Loucy (cell line): ENCODE results near the gene RTL10.
"Not testable (repeated sequence)": the region's sequence is repeated elsewhere in the genome, so short reads cannot be mapped to it uniquely, and the experiment has no call there.

Experiments
- H2AFZ ChIP-seq: fragments of 200-600 bp; sonication (generic); 2 replicates; pipeline ENCODE4 v1.6.0; 2016; ENCODE audit warnings: antibody characterized with exemption, mild to moderate bottlenecking, low read length, moderate library complexity
- H3F3A ChIP-seq: fragments of 200-600 bp; 2 replicates; pipeline ENCODE4 v1.6.0; 2016; ENCODE audit warnings: antibody characterized with exemption, low read depth, mild to moderate bottlenecking
- H3K27me3 ChIP-seq: fragments of 200-600 bp; sonication (generic); 2 replicates; pipeline ENCODE4 v1.6.1; 2014; ENCODE audit warnings: low read length, mild to moderate bottlenecking; ENCODE audit not compliant: insufficient read depth, poor library complexity, severe bottlenecking
- H3K36me3 ChIP-seq: fragments of 200-600 bp; sonication (generic); 2 replicates; pipeline ENCODE4 v1.6.1; 2016; ENCODE audit warnings: low read length; ENCODE audit not compliant: insufficient read depth
- H3K4me1 ChIP-seq: fragments of 200-600 bp; sonication (generic); 2 replicates; pipeline ENCODE4 v1.5.1; 2014; ENCODE audit warnings: low read length, mild to moderate bottlenecking; ENCODE audit not compliant: insufficient read depth, poor library complexity, severe bottlenecking
- H3K4me2 ChIP-seq: fragments of 200-600 bp; sonication (generic); 2 replicates; pipeline ENCODE4 v1.6.0; 2014; ENCODE audit warnings: antibody characterized with exemption, low read length, low read depth, mild to moderate bottlenecking; ENCODE audit not compliant: poor library complexity, severe bottlenecking
- H3K4me3 ChIP-seq: fragments of 200-600 bp; sonication (generic); 2 replicates; pipeline ENCODE4 v1.5.1; 2014; ENCODE audit warnings: low read length, mild to moderate bottlenecking, mixed read lengths; ENCODE audit not compliant: poor library complexity, severe bottlenecking
- H3K79me2 ChIP-seq: fragments of 200-600 bp; sonication (generic); 2 replicates; pipeline ENCODE4 v1.6.1; 2014; ENCODE audit warnings: low read length; ENCODE audit not compliant: insufficient read depth
- H3K9ac ChIP-seq: fragments of 200-600 bp; sonication (generic); 2 replicates; pipeline ENCODE4 v1.6.0; 2014; ENCODE audit warnings: mild to moderate bottlenecking, low read depth, low read length, moderate library complexity; ENCODE audit not compliant: poor library complexity, severe bottlenecking
- H3K9me2 ChIP-seq: fragments of 200-600 bp; sonication (generic); replicated peaks from 2 replicates; pipeline ENCODE4 v1.6.1; 2016; ENCODE audit warnings: low read depth, low read length, mixed read lengths
- H3K9me3 ChIP-seq: fragments of 200-600 bp; sonication (generic); 2 replicates; pipeline ENCODE4 v1.6.1; 2014; ENCODE audit warnings: mild to moderate bottlenecking, antibody characterized with exemption, low read length, low read depth; ENCODE audit not compliant: insufficient read depth
- H4K20me1 ChIP-seq: fragments of 200-600 bp; sonication (generic); 2 replicates; pipeline ENCODE4 v1.6.0; 2014; ENCODE audit warnings: antibody characterized with exemption, low read length, mild to moderate bottlenecking; ENCODE audit not compliant: insufficient read depth, poor library complexity, severe bottlenecking
- CTCF ChIP-seq: fragments of 200-600 bp; sonication (generic); conservative IDR thresholded peaks from 2 replicates; pipeline ENCODE4 v1.5.1; 2014; ENCODE audit warnings: mild to moderate bottlenecking, antibody characterized with exemption, low read length
- EZH2phosphoT487 ChIP-seq: fragments of 200-600 bp; IDR thresholded peaks from 2 replicates; pipeline ENCODE4 v1.6.1; 2018; ENCODE audit warnings: antibody characterized with exemption, mild to moderate bottlenecking, moderate library complexity, borderline replicate concordance

The RTL10 gene

DNA sequence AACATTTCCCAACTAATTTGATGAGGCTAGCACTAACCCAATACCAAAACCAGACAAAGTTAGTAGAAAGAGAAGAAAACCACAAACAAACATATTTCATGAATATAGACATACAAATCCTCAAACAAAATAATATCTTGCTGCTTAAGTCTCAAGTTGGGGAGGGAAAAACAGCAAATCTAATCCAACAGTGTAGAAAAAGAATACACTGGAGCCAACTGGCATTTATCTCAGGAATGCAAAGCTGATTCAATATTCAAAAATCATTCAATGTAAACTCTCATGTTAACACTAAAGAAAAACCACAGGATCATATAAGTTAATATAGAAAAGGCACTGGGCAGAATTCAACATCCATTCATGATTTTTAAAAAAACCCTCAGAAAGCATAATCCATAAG lies 18.2 kb downstream of the RTL10 start:
- H3K9ac ChIP-seq = no peak overlapping the region
- H3K9me3 ChIP-seq = no peaks in the 10 kb centered on the region
- TF ChIP-seq CTCF (no peak), EZH2phosphoT487 (no peak)
- no peaks in the 10 kb centered on the region for H3F3A ChIP-seq
- H3K4me2 ChIP-seq = no peak overlapping the region
- H2AFZ ChIP-seq = no peak overlapping the region
- no peak overlapping the region for H3K4me3 ChIP-seq
- no peaks in the 10 kb centered on the region for H3K27me3 ChIP-seq
- no peaks in the 10 kb centered on the region for H3K9me2 ChIP-seq
- peaks cover 4% of the 10 kb centered on the region for H3K4me1 ChIP-seq
- no peaks in the 10 kb centered on the region for H4K20me1 ChIP-seq
- H3K79me2 ChIP-seq = no peaks in the 10 kb centered on the region
- H3K36me3 ChIP-seq = no peaks in the 10 kb centered on the region

DNA sequence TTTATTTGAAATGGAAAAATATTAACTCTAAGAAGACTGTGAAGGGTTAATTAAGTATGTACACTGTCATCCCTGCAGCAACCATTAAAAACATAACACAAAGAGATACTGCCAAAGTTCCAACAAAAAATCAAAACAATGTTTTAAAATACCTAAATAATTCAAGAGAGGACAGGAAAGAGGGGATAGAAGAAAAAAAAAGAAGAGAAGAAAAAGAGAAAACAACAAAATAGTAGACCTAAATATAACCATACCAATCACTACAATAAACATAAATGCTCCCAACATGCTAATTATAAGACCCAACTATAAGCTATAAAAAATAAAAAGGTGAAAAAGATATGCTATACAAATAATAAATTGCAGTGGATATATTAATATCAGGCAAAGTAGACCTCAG lies 20.1 kb downstream of the RTL10 start:
- no peaks in the 10 kb centered on the region for H3K27me3 ChIP-seq
- no peak overlapping the region for H3K4me3 ChIP-seq
- no peak overlapping the region for H3K4me2 ChIP-seq
- no peak for TF ChIP-seq CTCF
- no peak for TF ChIP-seq EZH2phosphoT487
- no peaks in the 10 kb centered on the region for H3K79me2 ChIP-seq
- H3K4me1 ChIP-seq = peaks cover 4% of the 10 kb centered on the region
- no peak overlapping the region for H3K9ac ChIP-seq
- H3F3A ChIP-seq = no peaks in the 10 kb centered on the region
- H4K20me1 ChIP-seq = no peaks in the 10 kb centered on the region
- no peaks in the 10 kb centered on the region for H3K9me2 ChIP-seq
- H2AFZ ChIP-seq = no peak overlapping the region
- H3K9me3 ChIP-seq = no peaks in the 10 kb centered on the region
- H3K36me3 ChIP-seq = no peaks in the 10 kb centered on the region

- H2AFZ ChIP-seq, H3K9me2 ChIP-seq, H3K79me2 ChIP-seq, H3K4me3 ChIP-seq, H3F3A ChIP-seq, H3K27me3 ChIP-seq, H3K36me3 ChIP-seq, H4K20me1 ChIP-seq, H3K9me3 ChIP-seq, H3K4me2 ChIP-seq, H3K4me1 ChIP-seq, H3K9ac ChIP-seq: not testable (repeated sequence)
Measured at GRCh38 chr22:19833327-19833726, 21.3 kb downstream of the RTL10 start.

GRCh38 chr22:19832476-19833108 lies 22.1 kb downstream of the RTL10 start:
- Histone ChIP-seq H3K4me2 (no peak overlapping the region), H4K20me1 (no peaks in the 10 kb centered on the region), H3K9ac (no peak overlapping the region), H3K27me3 (no peaks in the 10 kb centered on the region), H3K9me3 (no peaks in the 10 kb centered on the region), H3K4me1 (peaks cover 4% of the 10 kb centered on the region), H3K79me2 (no peaks in the 10 kb centered on the region), H3F3A (no peaks in the 10 kb centered on the region), H3K4me3 (no peak overlapping the region), H2AFZ (no peak overlapping the region), H3K9me2 (no peaks in the 10 kb centered on the region), H3K36me3 (no peaks in the 10 kb centered on the region)
- 0 out of 2 replicates have a peak, but pooled peaks have one; percentile 17 for TF ChIP-seq CTCF
- TF ChIP-seq EZH2phosphoT487 = no peak

DNA sequence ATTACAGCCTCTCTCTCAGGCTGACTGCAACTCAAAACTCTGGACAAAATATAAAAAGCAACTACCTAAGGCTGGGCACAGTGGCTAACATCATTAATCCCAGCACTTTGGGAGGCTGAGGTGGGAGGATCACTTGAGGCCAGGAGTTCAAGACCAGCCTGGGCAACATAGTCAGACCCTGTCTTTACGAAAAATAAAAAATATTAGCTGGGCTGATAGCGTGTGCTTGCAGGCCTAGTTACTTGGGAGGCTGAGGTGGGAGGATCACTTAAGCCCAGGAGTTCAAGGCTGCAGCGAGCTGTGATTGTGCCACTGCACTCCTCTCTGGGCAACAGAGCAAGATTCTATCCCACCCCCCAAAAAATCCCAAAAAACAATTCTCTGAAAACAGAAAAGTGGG lies 22.7 kb downstream of the RTL10 start:
- not testable (repeated sequence) for H3K79me2 ChIP-seq, H3K4me2 ChIP-seq, H3F3A ChIP-seq, H2AFZ ChIP-seq, H3K36me3 ChIP-seq, H3K4me1 ChIP-seq, H4K20me1 ChIP-seq, H3K27me3 ChIP-seq, H3K9me3 ChIP-seq, H3K9ac ChIP-seq, H3K4me3 ChIP-seq, H3K9me2 ChIP-seq
